Measurements from ENCODE around the gene VWA7.

VWA7 gene

DNA sequence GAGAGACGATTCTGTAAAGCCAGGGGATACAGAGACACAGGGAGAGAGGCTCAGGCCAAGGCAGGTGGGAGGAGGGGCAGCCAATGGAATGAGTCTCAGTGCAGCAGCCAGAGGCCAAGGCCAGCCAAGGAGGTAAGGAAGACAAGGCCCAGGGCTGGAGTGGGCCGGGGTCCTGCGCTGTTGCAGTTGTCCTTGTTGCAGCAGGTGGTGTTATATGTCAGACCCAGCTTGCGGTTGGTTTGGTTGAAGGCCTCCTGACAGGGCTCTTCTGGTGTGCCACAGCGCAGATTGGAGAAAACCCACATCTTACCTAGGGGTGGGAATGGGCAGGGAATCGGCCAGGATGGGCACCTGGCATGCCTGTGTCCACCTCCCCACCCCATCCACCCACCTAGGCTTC, 58.1 kb downstream of the VWA7 start:
- no peak overlapping the region for H3K4me3 ChIP-seq
- no peak for TF ChIP-seq CTCF (IDR thresholded peaks at IDR 0.05)
- H3K27ac ChIP-seq: no peak overlapping the region
- DNase-seq (ENCODE audit: low spot score): no peak

DNA sequence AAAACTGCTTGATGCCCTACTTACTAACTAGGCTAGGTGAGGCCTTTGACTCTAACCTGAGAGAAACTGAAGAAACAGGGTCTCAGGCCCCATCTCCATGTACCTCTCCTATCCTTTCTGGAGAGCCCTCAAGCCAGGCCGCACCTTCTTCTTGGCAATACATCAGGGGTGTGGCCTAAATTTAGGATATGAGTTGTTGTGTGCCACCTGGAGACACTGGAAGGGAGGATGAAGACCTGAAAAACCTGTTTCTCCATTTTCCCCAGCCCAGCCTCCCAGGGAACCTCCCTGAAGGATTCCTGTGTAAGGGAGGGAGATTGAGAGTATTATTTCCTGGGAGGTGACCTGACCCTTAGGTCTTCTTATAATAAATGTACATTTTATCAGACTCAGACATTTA, 58.9 kb downstream of the VWA7 start:
- no peak for TF ChIP-seq CTCF (IDR thresholded peaks at IDR 0.05)
- no peak overlapping the region for H3K27ac ChIP-seq
- no peak overlapping the region for H3K4me3 ChIP-seq
- no peak for DNase-seq (ENCODE audit: low spot score)

GRCh38 chr6:31717499-31718222, 59.5 kb downstream of the VWA7 start:
- Histone ChIP-seq H3K27ac (no peak overlapping the region), H3K4me3 (no peak overlapping the region)
- DNase-seq (ENCODE audit: low spot score): no peak
- TF ChIP-seq CTCF (IDR thresholded peaks at IDR 0.05): no peak

All from coronary artery (tissue), 2 donors.